Esophagus muscularis mucosa (tissue), 4 donors: ENCODE data around the gene CPNE7.

Source experiments
- EP300 ChIP-seq: sonication (generic); formaldehyde crosslinking; IDR thresholded peaks from one replicate; pipeline ENCODE4 v1.6.1; 2017; ENCODE audit warnings: antibody characterized with exemption
- POLR2A ChIP-seq: fragments of 450-650 bp; IDR thresholded peaks from one replicate; pipeline ENCODE4 v1.6.1; 2017; ENCODE audit warnings: antibody characterized with exemption, moderate library complexity, mild to moderate bottlenecking, low read depth
- POLR2AphosphoS5 ChIP-seq, 2 donors: sonication (generic); formaldehyde crosslinking; IDR thresholded peaks; one replicate each; pipeline ENCODE4 v1.6.1; 2017; ENCODE audit warnings: antibody characterized with exemption in 2 of 2
- TF ChIP-seq, protein P1 (sequence below), 3 experiments: fragments of 200-600 bp in 2 of 3; fragments of 450-650 bp in 1 of 3; sonication (generic) in 2 of 3; IDR thresholded peaks; one replicate each; pipeline ENCODE4 v1.5.1; 2017 to 2019; ENCODE audit warnings: antibody characterized with exemption in 3 of 3, mild to moderate bottlenecking in 2 of 3, moderate library complexity in 1 of 3

DNA sequence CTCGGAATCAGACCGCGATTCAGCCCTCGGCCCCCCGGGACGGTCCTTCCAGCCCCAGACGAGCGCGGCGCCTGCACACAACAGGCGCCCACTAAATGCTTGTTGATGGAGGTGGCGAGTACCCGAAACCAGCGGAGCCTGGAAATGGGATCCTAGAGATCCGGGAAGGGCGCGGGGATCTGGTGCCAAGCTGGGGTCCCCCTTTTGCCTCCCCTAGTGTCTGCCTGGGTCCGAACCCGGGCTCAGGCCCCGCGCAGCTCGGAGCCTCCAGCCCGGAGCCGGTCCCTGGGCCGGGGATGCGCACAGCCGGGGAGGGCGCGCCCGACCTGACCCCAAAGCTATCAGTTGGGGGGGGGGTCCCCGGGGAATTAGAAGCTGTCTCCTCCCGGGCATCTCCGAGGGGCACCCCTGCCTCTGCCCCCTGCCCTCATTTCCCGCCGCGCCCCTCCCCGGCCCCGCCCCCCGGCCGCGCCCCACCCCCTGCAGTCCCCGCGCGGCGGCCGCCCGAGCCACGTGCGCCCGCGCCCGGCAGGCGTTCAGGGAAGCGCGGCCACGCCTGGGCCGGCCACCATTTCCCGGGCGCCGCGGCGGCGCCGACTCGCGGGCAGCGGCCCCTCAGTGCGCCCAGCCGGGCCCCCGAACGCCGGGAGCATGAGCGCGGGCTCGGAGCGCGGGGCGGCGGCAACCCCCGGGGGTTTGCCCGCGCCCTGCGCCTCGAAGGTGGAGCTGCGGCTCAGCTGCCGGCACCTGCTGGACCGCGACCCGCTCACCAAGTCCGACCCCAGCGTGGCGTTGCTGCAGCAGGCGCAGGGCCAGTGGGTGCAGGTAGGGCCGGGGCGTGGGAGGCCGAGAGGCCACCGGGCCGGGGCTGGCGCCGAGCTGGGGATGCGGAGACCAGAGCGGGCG is at the start of gene CPNE7:
- TF ChIP-seq, protein P1, sequence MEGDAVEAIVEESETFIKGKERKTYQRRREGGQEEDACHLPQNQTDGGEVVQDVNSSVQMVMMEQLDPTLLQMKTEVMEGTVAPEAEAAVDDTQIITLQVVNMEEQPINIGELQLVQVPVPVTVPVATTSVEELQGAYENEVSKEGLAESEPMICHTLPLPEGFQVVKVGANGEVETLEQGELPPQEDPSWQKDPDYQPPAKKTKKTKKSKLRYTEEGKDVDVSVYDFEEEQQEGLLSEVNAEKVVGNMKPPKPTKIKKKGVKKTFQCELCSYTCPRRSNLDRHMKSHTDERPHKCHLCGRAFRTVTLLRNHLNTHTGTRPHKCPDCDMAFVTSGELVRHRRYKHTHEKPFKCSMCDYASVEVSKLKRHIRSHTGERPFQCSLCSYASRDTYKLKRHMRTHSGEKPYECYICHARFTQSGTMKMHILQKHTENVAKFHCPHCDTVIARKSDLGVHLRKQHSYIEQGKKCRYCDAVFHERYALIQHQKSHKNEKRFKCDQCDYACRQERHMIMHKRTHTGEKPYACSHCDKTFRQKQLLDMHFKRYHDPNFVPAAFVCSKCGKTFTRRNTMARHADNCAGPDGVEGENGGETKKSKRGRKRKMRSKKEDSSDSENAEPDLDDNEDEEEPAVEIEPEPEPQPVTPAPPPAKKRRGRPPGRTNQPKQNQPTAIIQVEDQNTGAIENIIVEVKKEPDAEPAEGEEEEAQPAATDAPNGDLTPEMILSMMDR (IDR thresholded peaks at IDR 0.05), result no peak
- TF ChIP-seq POLR2AphosphoS5 (IDR thresholded peaks at IDR 0.05), result no peak
- no peak for TF ChIP-seq POLR2A
- TF ChIP-seq EP300, result no peak
